ENCODE data around the gene KCNG2.

KCNG2 gene

DNA sequence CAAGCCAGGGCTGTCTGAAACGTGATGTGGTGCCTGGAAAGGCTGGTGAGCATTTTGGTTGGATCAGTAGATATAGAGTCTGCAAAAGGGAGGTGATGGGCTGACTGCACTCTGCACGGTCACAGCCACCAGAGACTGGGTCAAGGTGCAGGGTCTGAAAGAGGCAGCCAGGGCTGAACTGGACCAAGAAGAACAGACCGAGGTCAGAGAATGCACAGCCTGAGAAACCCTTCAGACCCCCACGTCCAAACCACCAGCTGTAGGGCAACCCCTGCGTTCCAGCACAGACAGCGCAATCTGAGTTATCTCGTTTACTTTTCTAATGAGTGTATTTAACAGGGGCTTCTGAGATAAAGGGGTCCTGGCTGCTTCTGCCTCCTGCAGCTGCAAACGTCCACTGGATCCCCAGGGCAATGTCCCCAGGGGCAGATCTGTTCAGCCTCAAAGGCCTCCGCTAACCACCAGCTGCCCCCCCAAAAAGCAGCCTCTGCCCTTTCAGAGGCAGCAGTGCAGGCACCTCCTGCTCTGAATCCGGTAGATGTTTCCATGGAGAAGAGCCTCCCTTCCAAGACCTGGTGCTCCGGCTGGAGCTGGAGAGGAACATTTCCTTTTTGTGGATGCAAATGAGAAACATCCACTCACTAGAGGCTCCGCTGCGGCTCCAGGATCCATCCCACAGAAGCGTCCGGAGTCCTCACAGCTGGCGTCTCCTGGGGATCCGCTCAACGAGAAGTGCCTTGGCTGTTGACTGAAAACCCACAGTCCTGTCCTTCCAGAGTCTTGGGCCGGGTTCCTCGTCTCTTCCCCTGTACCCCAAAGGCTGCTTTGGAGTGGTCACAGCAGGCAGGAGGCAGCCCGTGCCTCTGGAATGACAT is 970 bp upstream of the KCNG2 start:
- TF ChIP-seq, protein P1, sequence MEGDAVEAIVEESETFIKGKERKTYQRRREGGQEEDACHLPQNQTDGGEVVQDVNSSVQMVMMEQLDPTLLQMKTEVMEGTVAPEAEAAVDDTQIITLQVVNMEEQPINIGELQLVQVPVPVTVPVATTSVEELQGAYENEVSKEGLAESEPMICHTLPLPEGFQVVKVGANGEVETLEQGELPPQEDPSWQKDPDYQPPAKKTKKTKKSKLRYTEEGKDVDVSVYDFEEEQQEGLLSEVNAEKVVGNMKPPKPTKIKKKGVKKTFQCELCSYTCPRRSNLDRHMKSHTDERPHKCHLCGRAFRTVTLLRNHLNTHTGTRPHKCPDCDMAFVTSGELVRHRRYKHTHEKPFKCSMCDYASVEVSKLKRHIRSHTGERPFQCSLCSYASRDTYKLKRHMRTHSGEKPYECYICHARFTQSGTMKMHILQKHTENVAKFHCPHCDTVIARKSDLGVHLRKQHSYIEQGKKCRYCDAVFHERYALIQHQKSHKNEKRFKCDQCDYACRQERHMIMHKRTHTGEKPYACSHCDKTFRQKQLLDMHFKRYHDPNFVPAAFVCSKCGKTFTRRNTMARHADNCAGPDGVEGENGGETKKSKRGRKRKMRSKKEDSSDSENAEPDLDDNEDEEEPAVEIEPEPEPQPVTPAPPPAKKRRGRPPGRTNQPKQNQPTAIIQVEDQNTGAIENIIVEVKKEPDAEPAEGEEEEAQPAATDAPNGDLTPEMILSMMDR (IDR thresholded peaks at IDR 0.05), result no peak
- H3K36me3 ChIP-seq, result no peaks in the 10 kb centered on the region
- H3K9me3 ChIP-seq, result no peaks in the 10 kb centered on the region
- H3K4me1 ChIP-seq (ENCODE audit: control insufficient read depth in 1 of 2, insufficient read depth in 1 of 2, low read depth in 1 of 2, low read length in 1 of 2), result peaks cover 61 to 68% of the 10 kb centered on the region in 2 experiments
- H3K27ac ChIP-seq, result no peak overlapping the region
- no peak overlapping the region for H3K4me3 ChIP-seq (ENCODE audit: low read depth in 1 of 2, low read length in 1 of 2)
- H3K27me3 ChIP-seq, result peaks cover 53% of the 10 kb centered on the region

DNA sequence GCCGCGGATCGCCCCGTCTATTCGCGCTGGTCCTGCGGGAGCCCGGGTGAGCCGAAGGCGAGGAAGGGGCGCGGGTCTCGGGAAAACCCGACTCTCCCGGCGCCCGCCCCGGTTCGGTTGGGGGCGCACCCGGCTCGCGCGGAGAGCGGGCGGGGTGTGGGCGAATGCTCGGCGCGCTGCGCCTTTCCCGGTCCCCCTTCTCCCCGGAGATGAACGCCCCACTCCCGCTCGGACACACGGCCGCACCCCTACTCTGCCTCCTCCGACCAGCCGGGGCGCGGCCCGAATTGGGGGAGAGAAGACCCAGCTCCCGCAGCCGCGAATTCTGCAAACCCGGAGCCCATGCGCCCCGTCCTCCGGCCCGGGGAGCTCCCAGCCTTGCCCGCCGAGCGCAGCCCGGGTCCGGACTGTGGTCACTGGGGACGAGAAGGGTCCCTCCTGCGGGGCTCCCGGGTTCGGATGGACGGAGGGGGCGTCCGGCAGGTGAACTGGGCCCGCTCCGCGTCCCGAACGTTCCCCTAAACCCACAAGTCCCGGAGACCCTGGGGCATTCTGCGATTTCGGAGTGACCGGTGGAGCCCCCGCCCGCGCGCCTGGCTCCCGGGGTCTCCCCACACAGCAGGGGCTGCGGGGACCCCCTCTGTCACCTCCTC is 734 bp downstream of the KCNG2 start:
- Histone ChIP-seq H3K36me3 (no peaks in the 10 kb centered on the region), H3K27me3 (peaks cover 53% of the 10 kb centered on the region)
- TF ChIP-seq, protein P1 (IDR thresholded peaks at IDR 0.05), result no peak

DNA sequence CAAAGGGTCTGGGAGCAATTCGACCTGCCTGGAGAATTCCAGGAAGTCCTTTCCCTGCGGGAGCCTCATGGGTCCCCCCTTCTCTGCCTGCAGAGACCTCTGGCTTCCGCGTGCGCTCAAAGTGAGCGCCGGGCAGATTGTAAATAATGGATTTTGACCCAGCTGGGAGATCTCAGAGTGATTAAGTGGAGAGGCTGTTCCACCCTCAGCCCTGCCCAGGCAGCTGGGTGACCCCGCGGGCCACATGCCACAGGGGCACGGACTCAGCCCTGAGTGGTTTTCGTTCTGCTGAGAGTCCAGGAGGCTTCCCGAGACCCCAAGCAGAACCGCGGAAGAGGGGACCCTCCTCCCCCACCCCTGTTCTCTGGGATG is 1.2 kb downstream of the KCNG2 start:
- peak overlapping the region; percentile 15 to 54 for H3K4me3 ChIP-seq (ENCODE audit: low read depth in 1 of 2, low read length in 1 of 2)
- TF ChIP-seq, protein P1 (IDR thresholded peaks at IDR 0.05), result no peak
- H3K4me1 ChIP-seq (ENCODE audit: control insufficient read depth in 1 of 2, insufficient read depth in 1 of 2, low read depth in 1 of 2, low read length in 1 of 2), result peaks cover 39 to 46% of the 10 kb centered on the region in 2 experiments
- H3K27me3 ChIP-seq, result peaks cover 53% of the 10 kb centered on the region
- no peaks in the 10 kb centered on the region for H3K9me3 ChIP-seq
- H3K27ac ChIP-seq, result no peak overlapping the region
- H3K36me3 ChIP-seq, result no peaks in the 10 kb centered on the region

More for the DNA sequence above, 734 bp downstream of the KCNG2 start:
- Histone ChIP-seq H3K9me3 (no peaks in the 10 kb centered on the region), H3K4me1 (ENCODE audit: control insufficient read depth in 1 of 2, insufficient read depth in 1 of 2, low read depth in 1 of 2, low read length in 1 of 2) (peaks cover 44 to 51% of the 10 kb centered on the region in 2 experiments), H3K4me3 (ENCODE audit: low read depth in 1 of 2, low read length in 1 of 2) (peak overlapping the region; percentile 15 to 54), H3K27ac (no peak overlapping the region)

DNA sequence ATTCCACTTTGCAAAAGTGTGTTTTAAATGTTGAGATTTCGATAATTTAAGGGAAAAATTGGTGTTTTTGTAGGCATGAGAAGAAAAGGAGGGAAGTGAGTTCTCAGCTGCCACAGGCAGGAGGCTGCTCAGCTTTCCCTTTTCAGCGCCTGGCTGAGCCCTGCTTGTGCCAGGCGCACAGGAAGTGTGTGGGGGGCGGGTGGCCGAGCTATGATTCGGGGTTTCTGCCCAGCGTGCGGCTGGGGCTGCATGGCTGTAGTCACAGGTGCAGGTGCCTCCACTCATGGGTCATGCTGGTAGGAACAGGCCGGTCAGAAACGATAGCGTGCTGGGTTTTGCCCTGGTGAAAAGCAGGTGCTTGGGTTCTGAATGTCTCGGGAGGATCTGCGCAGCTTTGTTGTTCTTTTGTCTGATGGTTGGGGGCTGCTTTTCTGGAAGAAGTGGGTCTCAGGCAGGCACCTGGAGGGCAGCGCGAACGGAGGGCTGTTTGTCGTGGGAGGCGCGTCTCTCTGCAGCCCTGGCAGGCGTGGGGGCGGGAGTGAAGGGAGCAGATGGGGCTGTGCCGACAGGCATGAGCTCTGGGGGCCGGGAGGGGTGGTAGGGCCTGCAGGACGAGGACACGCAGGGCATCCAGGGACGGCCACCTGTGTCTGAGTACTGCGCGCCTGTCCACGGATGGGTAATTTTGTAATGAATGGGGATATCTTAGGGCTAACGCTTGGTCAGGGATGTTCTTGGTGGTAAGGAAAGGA is 2.1 kb downstream of the KCNG2 start:
- Histone ChIP-seq H3K27me3 (peaks cover 53% of the 10 kb centered on the region), H3K27ac (no peak overlapping the region), H3K9me3 (no peaks in the 10 kb centered on the region), H3K4me1 (ENCODE audit: control insufficient read depth in 1 of 2, insufficient read depth in 1 of 2, low read depth in 1 of 2, low read length in 1 of 2) (peaks cover 31 to 38% of the 10 kb centered on the region in 2 experiments), H3K4me3 (ENCODE audit: low read depth in 1 of 2, low read length in 1 of 2) (no peak overlapping the region), H3K36me3 (no peaks in the 10 kb centered on the region)
- TF ChIP-seq, protein P1 (IDR thresholded peaks at IDR 0.05), result no peak

DNA sequence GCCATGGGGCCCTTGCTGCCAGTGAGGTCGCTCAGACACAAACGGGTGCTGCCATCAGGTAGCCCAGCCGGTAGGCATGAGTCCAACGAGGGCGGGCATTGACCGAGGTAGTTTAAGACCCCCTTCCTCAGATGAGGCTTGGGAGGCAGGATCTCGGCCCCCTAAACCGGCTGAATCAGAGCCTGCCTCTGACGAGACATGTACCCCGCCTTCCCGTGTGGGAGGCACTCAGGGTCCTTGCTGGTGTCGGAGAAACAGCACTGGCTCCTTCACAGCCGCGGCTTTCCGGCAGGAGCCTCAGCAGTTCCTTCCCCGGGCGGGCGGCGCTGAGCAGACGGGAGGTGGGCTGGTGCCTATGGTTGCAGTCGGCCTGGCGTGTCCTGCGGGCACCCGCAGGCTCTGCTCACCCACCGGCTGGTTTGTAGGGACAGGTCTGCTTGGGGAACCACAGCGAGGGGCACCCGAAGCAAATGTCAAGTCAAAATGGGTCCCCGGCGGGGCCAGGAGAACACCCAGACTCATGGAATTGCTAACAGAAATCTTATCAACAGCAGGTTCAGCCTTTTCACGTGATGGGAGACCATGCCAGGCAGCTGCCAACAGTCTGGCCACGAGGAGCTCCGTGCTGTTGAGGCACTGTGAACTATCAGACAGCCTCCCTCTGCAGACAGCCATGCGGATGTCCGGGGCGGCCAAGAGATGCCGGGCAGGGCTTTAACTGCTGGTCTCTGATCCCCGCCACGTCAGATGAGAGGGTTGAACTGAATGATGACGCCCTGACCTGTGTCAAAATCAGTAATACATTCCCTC is 2.8 kb downstream of the KCNG2 start:
- Histone ChIP-seq H3K4me3 (ENCODE audit: low read depth in 1 of 2, low read length in 1 of 2) (no peak overlapping the region), H3K36me3 (no peaks in the 10 kb centered on the region), H3K27me3 (peaks cover 52% of the 10 kb centered on the region), H3K27ac (no peak overlapping the region), H3K4me1 (ENCODE audit: control insufficient read depth in 1 of 2, insufficient read depth in 1 of 2, low read depth in 1 of 2, low read length in 1 of 2) (peaks cover 23 to 30% of the 10 kb centered on the region in 2 experiments), H3K9me3 (no peaks in the 10 kb centered on the region)
- TF ChIP-seq, protein P1 (IDR thresholded peaks at IDR 0.05), result no peak

Measured in neutrophil (primary cell).